ENCODE measurements around the gene NSMF.

Gene NSMF

DNA sequence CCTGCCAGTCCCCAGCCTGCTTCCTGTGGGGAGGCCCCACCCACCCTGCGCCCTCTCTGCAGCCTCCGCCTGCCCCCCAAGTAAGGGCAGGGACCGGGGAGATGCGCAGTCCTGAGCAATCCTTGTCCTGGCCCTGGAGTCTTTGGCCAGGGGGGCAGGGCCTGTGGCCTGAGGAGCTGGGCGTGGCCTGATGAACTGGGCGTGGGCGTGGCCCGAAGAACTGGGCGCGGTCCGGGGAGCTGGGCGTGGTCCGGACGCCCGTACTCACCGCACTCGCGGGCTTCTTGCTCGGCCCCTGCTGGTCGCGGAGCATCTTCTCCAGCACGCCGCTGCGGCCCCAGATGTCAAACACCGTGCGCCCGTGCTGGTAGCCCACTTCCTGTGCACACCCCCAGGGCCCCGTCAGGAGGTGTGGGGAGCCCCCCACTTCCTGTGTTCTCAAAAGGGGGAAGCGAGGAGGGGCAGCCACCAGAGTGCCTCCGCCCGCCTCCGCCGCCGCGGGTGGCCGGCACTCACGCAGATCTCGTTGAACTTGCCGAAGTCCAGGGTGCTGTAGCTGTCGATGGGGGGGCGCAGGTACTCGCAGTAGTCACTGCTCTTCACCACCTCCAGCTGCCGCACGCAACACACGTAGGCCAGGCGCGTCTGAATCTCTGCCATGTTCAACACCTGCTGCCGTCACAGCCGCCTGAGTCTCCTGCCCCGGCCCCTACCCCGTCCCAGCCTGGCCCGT, 2.7 kb upstream of the NSMF start:
- peaks cover 6% of the 10 kb centered on the region for H3K4me1 ChIP-seq (ENCODE audit: control insufficient read depth, insufficient read depth, low read length)

DNA sequence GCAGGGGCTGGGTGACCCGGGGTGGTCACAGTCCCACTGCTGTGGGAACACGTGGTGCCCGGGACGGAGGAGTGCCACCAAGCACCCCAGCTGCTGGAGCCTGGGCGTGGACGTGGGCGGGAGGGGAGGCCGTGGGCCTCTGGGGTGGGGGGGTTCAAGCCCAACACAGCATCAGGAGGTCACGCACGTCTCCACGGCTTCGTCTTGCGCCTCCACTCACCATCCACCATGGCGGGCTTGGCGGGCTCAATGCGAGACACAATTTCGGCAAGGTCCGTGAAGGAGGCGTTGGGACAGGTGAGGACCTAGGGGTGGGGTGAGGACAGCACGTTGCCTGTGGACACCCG, 2.2 kb upstream of the NSMF start:
- POLR2A ChIA-PET, result interaction anchor here (0.7 kb wide), 1 partner anchor 766 kb away, joined by 4 read pairs; no protein-coding TSS in a partner anchor
- no peak overlapping the region for H3K4me3 ChIP-seq (ENCODE audit: low read depth, low read length)

More for the DNA sequence above, 2.7 kb upstream of the NSMF start:
- Histone ChIP-seq H3K9me3 (ENCODE audit: control insufficient read depth, insufficient read depth, low read depth, low read length) (no peaks in the 10 kb centered on the region), H3K4me3 (ENCODE audit: low read depth, low read length) (no peak overlapping the region), H3K36me3 (ENCODE audit: control insufficient read depth in 2 of 2, insufficient read depth in 1 of 2, low read length in 2 of 2) (peaks cover 0 to 12% of the 10 kb centered on the region in 2 experiments; a peak in 1 of 3 replicates), H3K27ac (ENCODE audit: extremely low read depth, low read depth, low read length) (no peak overlapping the region)
- TF ChIP-seq ZNF48 (tag by site-specific recombination; IDR thresholded peaks at IDR 0.05), result no peak
- TF ChIP-seq KLF8 (tag by site-specific recombination; IDR thresholded peaks at IDR 0.05), result peak; percentile 96
- TF ChIP-seq TRIM28 (IDR thresholded peaks at IDR 0.05; ENCODE audit: borderline replicate concordance, low read length), result no peak
- TF ChIP-seq KLF9 (tag by site-specific recombination; IDR thresholded peaks at IDR 0.05; ENCODE audit: low read depth), result peak; percentile 86
- no peak for TF ChIP-seq ZNF184 (tag by site-specific recombination; IDR thresholded peaks at IDR 0.05)
- TF ChIP-seq ZNF416 (tag by site-specific recombination; IDR thresholded peaks at IDR 0.05), result no peak
- TF ChIP-seq KLF1 (tag by site-specific recombination; IDR thresholded peaks at IDR 0.05), result peak; percentile 100
- TF ChIP-seq, protein P1, sequence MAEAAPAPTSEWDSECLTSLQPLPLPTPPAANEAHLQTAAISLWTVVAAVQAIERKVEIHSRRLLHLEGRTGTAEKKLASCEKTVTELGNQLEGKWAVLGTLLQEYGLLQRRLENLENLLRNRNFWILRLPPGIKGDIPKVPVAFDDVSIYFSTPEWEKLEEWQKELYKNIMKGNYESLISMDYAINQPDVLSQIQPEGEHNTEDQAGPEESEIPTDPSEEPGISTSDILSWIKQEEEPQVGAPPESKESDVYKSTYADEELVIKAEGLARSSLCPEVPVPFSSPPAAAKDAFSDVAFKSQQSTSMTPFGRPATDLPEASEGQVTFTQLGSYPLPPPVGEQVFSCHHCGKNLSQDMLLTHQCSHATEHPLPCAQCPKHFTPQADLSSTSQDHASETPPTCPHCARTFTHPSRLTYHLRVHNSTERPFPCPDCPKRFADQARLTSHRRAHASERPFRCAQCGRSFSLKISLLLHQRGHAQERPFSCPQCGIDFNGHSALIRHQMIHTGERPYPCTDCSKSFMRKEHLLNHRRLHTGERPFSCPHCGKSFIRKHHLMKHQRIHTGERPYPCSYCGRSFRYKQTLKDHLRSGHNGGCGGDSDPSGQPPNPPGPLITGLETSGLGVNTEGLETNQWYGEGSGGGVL (tag by site-specific recombination; IDR thresholded peaks at IDR 0.05), result no peak
- TF ChIP-seq ZNF768 (tag by site-specific recombination; IDR thresholded peaks at IDR 0.05), result no peak
- TF ChIP-seq ZNF701 (tag by site-specific recombination; IDR thresholded peaks at IDR 0.05), result no peak
- no peak for TF ChIP-seq GLIS1 (tag by site-specific recombination; IDR thresholded peaks at IDR 0.05)
- TF ChIP-seq ZNF221 (tag by site-specific recombination; IDR thresholded peaks at IDR 0.05; ENCODE audit: borderline replicate concordance), result no peak
- TF ChIP-seq SP3 (tag by site-specific recombination; IDR thresholded peaks at IDR 0.05), result 0 out of 2 replicates have a peak, but pooled peaks have one; percentile 17
- no peak for TF ChIP-seq ZNF211 (tag by site-specific recombination; IDR thresholded peaks at IDR 0.05; ENCODE audit: low read depth)
- TF ChIP-seq KLF7 (tag by site-specific recombination; IDR thresholded peaks at IDR 0.05; ENCODE audit: borderline replicate concordance), result peak; percentile 70; the same call in 1 of the 2 replicates
- no peak for TF ChIP-seq ZNF23 (tag by site-specific recombination; IDR thresholded peaks at IDR 0.05; ENCODE audit: borderline replicate concordance)
- TF ChIP-seq MZF1 (tag by site-specific recombination; IDR thresholded peaks at IDR 0.05; ENCODE audit: borderline replicate concordance), result no peak
- ChIA-PET CTCF (interaction anchor here (1.5 kb wide), 1 partner anchor 176 kb away, joined by 4 read pairs; no protein-coding TSS in a partner anchor), POLR2A (interaction anchor here (0.7 kb wide), 1 partner anchor 767 kb away, joined by 4 read pairs; no protein-coding TSS in a partner anchor)

More for the DNA sequence above, 2.2 kb upstream of the NSMF start:
- Histone ChIP-seq H3K4me1 (ENCODE audit: control insufficient read depth, insufficient read depth, low read length) (peaks cover 6% of the 10 kb centered on the region), H3K36me3 (ENCODE audit: control insufficient read depth in 2 of 2, insufficient read depth in 1 of 2, low read length in 2 of 2) (peaks cover 0 to 17% of the 10 kb centered on the region in 2 experiments; a peak in 1 of 3 replicates), H3K27ac (ENCODE audit: extremely low read depth, low read depth, low read length) (no peak overlapping the region), H3K9me3 (ENCODE audit: control insufficient read depth, insufficient read depth, low read depth, low read length) (no peaks in the 10 kb centered on the region)
- CTCF ChIA-PET, result no interaction called here
- TF ChIP-seq SALL2 (tag by site-specific recombination; IDR thresholded peaks at IDR 0.05; ENCODE audit: borderline replicate concordance), result no peak
- TF ChIP-seq SP7 (tag by site-specific recombination; IDR thresholded peaks at IDR 0.05), result no peak
- TF ChIP-seq ZNF426 (tag by site-specific recombination; IDR thresholded peaks at IDR 0.05), result no peak
- no peak for TF ChIP-seq ZBTB21 (tag by site-specific recombination; IDR thresholded peaks at IDR 0.05)
- TF ChIP-seq, protein P2, sequence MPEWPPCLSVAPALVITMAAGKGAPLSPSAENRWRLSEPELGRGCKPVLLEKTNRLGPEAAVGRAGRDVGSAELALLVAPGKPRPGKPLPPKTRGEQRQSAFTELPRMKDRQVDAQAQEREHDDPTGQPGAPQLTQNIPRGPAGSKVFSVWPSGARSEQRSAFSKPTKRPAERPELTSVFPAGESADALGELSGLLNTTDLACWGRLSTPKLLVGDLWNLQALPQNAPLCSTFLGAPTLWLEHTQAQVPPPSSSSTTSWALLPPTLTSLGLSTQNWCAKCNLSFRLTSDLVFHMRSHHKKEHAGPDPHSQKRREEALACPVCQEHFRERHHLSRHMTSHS (tag by site-specific recombination; IDR thresholded peaks at IDR 0.05), result no peak
- no peak for TF ChIP-seq ZNF366 (tag by site-specific recombination; conservative IDR thresholded peaks at IDR 0.05)
- no peak for TF ChIP-seq ZNF37A (tag by site-specific recombination; IDR thresholded peaks at IDR 0.05)
- TF ChIP-seq, protein P3, sequence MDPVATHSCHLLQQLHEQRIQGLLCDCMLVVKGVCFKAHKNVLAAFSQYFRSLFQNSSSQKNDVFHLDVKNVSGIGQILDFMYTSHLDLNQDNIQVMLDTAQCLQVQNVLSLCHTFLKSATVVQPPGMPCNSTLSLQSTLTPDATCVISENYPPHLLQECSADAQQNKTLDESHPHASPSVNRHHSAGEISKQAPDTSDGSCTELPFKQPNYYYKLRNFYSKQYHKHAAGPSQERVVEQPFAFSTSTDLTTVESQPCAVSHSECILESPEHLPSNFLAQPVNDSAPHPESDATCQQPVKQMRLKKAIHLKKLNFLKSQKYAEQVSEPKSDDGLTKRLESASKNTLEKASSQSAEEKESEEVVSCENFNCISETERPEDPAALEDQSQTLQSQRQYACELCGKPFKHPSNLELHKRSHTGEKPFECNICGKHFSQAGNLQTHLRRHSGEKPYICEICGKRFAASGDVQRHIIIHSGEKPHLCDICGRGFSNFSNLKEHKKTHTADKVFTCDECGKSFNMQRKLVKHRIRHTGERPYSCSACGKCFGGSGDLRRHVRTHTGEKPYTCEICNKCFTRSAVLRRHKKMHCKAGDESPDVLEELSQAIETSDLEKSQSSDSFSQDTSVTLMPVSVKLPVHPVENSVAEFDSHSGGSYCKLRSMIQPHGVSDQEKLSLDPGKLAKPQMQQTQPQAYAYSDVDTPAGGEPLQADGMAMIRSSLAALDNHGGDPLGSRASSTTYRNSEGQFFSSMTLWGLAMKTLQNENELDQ (tag by site-specific recombination; IDR thresholded peaks at IDR 0.05; ENCODE audit: low read depth), result no peak
- TF ChIP-seq ZNF302 (tag by site-specific recombination; IDR thresholded peaks at IDR 0.05; ENCODE audit: low read depth), result no peak

Measured in HEK293 (cell line).